DND-41 (cell line): ENCODE results near the gene IFFO2.

Experiments used
- ATAC-seq: fragments of 200-7000 bp; cut with Tn5 transposase; 3 replicates; pipeline ENCODE4 v1.9.1; 2021; ENCODE audit warnings: low read depth; ENCODE audit not compliant: insufficient read depth
- DNase-seq: peaks from one replicate; pipeline ENCODE4 v3.0.0-alpha.2; 2020
- H2AFZ ChIP-seq: 2 replicates; pipeline ENCODE4 v1.6.0; 2012; ENCODE audit warnings: low read depth, low read length
- H3K27ac ChIP-seq: 2 replicates; pipeline ENCODE4 v1.5.1; 2012; ENCODE audit warnings: low read length, inconsistent platforms
- H3K27me3 ChIP-seq: fragments of 200-600 bp; sonication (generic); 2 replicates; pipeline ENCODE4 v1.6.0; 2012; ENCODE audit warnings: low read length, mild to moderate bottlenecking, inconsistent platforms; ENCODE audit not compliant: insufficient read depth, poor library complexity
- H3K36me3 ChIP-seq: 2 replicates; pipeline ENCODE4 v1.5.1; 2012; ENCODE audit warnings: low read length, inconsistent platforms; ENCODE audit not compliant: insufficient read depth
- H3K4me1 ChIP-seq: 2 replicates; pipeline ENCODE4 v1.5.1; 2012; ENCODE audit warnings: mild to moderate bottlenecking, low read length; ENCODE audit not compliant: insufficient read depth
- H3K4me2 ChIP-seq: 2 replicates; pipeline ENCODE4 v1.6.0; 2012; ENCODE audit warnings: mild to moderate bottlenecking, moderate library complexity, low read length, inconsistent platforms; ENCODE audit not compliant: insufficient read depth
- H3K4me3 ChIP-seq, 2 experiments: fragments of 200-600 bp in 1 of 2; shearing (Covaris generic) in 1 of 2; 2 replicates each; pipeline ENCODE4 v1.5.1; 2012 to 2016; ENCODE audit warnings: inconsistent platforms in 2 of 2, low read length in 2 of 2, mild to moderate bottlenecking in 2 of 2, low read depth in 1 of 2, moderate library complexity in 1 of 2
- H3K79me2 ChIP-seq: 2 replicates; pipeline ENCODE4 v1.6.0; 2012; ENCODE audit warnings: low read length, inconsistent platforms; ENCODE audit not compliant: insufficient read depth
- H3K9ac ChIP-seq: 2 replicates; pipeline ENCODE4 v1.6.0; 2012; ENCODE audit warnings: low read depth, mild to moderate bottlenecking, inconsistent platforms, low read length, moderate library complexity
- H3K9me3 ChIP-seq: 2 replicates; pipeline ENCODE4 v1.5.1; 2012; ENCODE audit warnings: low read length, moderate library complexity, mild to moderate bottlenecking, inconsistent platforms; ENCODE audit not compliant: insufficient read depth, severe bottlenecking
- H4K20me1 ChIP-seq: 2 replicates; pipeline ENCODE4 v1.6.0; 2012; ENCODE audit warnings: low read length; ENCODE audit not compliant: insufficient read depth
- CTCF ChIP-seq: IDR thresholded peaks from 2 replicates; pipeline ENCODE4 v1.5.1; 2012; ENCODE audit warnings: borderline replicate concordance, low read length, moderate library complexity, mild to moderate bottlenecking; ENCODE audit not compliant: poor library complexity, severe bottlenecking; ENCODE audit errors: extremely low read depth
- EZH2 ChIP-seq: IDR thresholded peaks from 3 replicates; pipeline ENCODE4 v1.6.1; 2012; ENCODE audit warnings: borderline replicate concordance, low read depth, mild to moderate bottlenecking, moderate library complexity, low read length, inconsistent platforms; ENCODE audit not compliant: severe bottlenecking

Gene IFFO2

GRCh38 chr1:18938707-18939070 is 17.8 kb downstream of the IFFO2 start:
- no peaks in the 10 kb centered on the region for H3K27me3 ChIP-seq
- no peak overlapping the region for H2AFZ ChIP-seq
- no peak overlapping the region for H3K4me2 ChIP-seq
- ATAC-seq (no peak), DNase-seq (no peak)
- TF ChIP-seq CTCF (no peak), EZH2 (no peak)
- no peaks in the 10 kb centered on the region for H3K79me2 ChIP-seq
- no peak overlapping the region for H3K4me3 ChIP-seq
- no peak overlapping the region for H3K27ac ChIP-seq
- H3K9ac ChIP-seq: no peak overlapping the region
- H3K36me3 ChIP-seq: no peaks in the 10 kb centered on the region
- no peaks in the 10 kb centered on the region for H3K9me3 ChIP-seq
- H3K4me1 ChIP-seq: no peaks in the 10 kb centered on the region
- H4K20me1 ChIP-seq: peaks cover 29% of the 10 kb centered on the region

- Histone ChIP-seq H2AFZ (no peak overlapping the region), H4K20me1 (peaks cover 29% of the 10 kb centered on the region), H3K79me2 (no peaks in the 10 kb centered on the region), H3K9ac (no peak overlapping the region), H3K27me3 (no peaks in the 10 kb centered on the region), H3K4me1 (no peaks in the 10 kb centered on the region), H3K27ac (no peak overlapping the region), H3K4me3 (no peak overlapping the region), H3K36me3 (no peaks in the 10 kb centered on the region), H3K4me2 (no peak overlapping the region), H3K9me3 (no peaks in the 10 kb centered on the region)
- ATAC-seq (no peak), DNase-seq (no peak)
- TF ChIP-seq EZH2 (no peak), CTCF (no peak)
Observed at GRCh38 chr1:18938008-18938706, 18.3 kb downstream of the IFFO2 start.

- ATAC-seq (no peak), DNase-seq (no peak)
- no peak overlapping the region for H3K27ac ChIP-seq
- H3K79me2 ChIP-seq: no peaks in the 10 kb centered on the region
- no peaks in the 10 kb centered on the region for H3K27me3 ChIP-seq
- no peaks in the 10 kb centered on the region for H3K4me1 ChIP-seq
- no peaks in the 10 kb centered on the region for H3K36me3 ChIP-seq
- no peaks in the 10 kb centered on the region for H3K9me3 ChIP-seq
- peaks cover 29% of the 10 kb centered on the region for H4K20me1 ChIP-seq
- H2AFZ ChIP-seq: no peak overlapping the region
- TF ChIP-seq EZH2: no peak
- TF ChIP-seq CTCF: no peak
- no peak overlapping the region for H3K4me2 ChIP-seq
- H3K9ac ChIP-seq: no peak overlapping the region
- H3K4me3 ChIP-seq: no peak overlapping the region
Observed at GRCh38 chr1:18937539-18937938, 18.9 kb downstream of the IFFO2 start.
